ENCODE data around the gene ADAMTSL1.

ADAMTSL1 gene

DNA sequence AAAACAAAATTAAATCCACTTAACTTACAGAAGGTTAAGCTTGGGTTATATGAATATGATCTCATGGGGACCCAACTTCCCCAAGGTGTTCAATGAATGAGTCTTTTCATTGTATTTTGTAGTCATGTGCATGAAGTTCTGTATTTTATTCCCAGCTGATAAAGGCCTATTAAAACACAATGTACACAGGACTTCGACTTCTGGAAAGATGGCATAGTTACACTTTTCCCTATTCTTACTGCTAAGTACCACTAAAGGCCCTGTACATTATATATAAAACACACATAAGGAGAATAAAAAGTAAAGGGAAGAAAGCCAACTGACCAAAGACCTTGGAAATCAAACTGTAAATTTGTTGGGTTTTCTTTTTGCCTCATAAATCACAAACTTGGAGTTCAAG is 336.6 kb downstream of the ADAMTSL1 start:
- DNase-seq (ENCODE audit: low spot score): no peak

DNA sequence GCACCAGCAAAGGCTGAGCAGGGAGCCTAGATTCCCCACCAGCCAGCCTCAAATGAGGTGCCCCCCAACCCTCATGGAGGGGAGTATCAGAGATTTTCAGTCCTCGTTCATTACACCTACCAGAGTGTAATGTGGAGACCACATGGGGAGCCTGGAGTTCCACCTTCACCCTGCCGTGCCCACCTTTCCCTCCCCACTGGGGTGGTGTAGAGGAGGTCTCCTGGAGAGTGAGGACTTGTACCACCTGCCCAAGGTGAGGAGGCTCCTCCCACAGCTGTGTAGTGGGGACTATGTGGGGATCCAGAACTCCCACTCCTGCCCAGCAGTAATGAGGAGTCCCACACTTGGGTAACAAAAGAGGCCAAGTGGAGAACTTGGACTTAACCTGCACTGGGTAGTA is 337.2 kb downstream of the ADAMTSL1 start:
- DNase-seq (ENCODE audit: low spot score): no peak

DNA sequence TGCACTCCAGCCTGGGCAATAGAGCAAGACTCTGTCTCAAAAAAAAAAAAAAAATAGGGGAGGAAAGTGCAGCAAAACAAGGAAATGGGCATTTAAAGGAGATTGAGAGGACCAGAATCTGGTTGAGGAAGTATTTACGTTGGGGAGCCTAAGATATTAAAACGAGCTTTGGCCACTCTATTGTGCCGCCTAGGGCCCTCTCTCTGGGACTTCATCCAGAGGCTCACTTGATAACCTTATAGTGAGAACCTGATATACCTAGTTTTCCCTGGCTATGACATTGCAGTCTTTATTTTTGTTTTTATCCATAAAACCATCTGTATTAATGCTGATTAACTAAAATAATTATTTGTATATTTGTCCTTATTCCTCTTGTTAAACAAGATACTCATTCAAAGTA is 345.5 kb downstream of the ADAMTSL1 start:
- no peak for DNase-seq (ENCODE audit: low spot score)

DNA sequence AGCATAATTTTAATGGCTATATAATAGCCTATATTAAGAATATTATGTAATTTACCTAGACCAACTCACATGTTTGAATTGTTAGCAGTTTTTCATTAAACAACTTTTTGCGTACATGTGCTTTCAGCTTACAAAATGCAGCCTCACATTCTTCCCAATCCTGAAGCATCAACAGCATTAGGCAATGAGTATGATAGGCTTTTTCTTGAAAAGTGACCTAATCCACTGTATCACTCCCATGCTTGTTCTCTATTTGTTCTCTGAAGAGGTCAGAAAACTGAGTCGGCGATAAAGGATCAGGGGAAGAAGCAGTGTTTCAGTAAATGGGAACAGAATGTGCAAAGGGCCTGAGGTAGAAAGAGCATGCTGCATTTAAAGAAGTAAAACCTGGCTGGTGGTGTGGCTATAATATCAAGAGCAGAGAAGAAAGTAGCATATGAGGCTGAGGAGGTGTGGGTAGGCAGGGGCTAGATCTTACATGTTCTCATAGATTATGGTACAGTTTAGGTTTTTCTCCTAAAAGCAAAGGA is 346.7 kb downstream of the ADAMTSL1 start:
- DNase-seq (ENCODE audit: low spot score): no peak

DNA sequence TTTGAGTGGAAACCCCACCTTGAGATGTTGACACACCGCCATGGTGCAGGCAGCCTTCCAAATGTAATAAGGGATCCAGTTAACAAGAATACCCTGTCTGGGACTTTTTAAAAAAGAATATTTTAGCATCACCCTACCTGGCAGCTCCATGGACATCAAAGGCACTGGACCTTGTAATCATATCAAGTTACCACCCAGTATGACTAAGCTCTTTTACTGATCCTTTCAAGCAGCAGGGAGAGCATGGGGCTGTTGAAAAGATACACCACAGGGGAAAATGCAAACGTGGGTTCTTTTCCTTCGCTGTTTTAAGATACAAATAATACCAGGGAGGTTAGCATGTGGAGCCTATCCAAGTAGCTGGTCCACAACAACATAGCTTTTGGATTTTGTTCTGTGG is 347.8 kb downstream of the ADAMTSL1 start:
- DNase-seq (ENCODE audit: low spot score): no peak

DNA sequence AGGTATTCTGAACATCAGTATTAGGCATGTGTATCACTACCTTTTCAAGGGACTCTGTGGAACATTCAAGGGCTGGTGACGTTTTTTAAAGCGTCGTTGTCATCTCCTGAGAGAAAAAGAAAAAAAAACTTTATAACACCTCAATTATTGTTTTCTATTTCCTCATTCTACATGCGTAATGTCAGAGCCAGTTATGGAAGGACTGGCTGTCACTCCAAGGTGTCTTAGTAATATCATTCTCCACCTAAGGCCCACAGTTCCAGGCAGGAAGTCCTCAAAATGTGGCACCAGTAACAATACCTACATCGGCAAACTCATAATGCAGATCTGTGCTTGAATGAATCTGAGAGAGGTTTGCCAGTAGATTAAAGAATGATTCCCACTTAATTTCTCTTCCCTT is 348.9 kb downstream of the ADAMTSL1 start:
- DNase-seq (ENCODE audit: low spot score): no peak

DNA sequence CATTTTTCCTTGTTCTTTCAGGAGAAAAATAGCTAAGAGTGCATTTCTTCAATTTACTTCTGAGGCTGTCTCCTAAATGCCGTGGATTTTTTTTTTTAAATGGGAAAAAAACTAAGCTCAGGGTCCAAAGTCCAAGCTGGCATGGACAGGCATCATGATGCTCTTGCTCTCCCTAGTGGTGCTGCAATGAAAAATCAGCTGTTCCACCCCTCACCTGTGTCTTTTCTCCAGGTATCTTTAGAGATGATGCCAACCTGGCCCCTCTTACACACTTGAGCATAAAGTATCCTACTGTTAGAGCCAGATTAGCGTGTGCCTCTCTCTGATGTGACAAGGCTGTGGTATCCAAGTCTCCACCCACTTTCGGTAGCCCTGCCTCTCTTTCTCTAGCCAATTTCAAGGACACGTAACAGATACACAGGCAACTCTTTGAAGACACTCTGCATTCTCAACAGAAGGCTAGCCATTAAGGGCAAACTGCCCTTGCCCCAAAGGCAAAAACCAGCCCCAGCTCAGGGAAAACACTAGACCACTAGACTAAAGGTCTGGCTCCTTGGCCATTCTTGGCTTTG is 350.2 kb downstream of the ADAMTSL1 start:
- no peak for DNase-seq (ENCODE audit: low spot score)

DNA sequence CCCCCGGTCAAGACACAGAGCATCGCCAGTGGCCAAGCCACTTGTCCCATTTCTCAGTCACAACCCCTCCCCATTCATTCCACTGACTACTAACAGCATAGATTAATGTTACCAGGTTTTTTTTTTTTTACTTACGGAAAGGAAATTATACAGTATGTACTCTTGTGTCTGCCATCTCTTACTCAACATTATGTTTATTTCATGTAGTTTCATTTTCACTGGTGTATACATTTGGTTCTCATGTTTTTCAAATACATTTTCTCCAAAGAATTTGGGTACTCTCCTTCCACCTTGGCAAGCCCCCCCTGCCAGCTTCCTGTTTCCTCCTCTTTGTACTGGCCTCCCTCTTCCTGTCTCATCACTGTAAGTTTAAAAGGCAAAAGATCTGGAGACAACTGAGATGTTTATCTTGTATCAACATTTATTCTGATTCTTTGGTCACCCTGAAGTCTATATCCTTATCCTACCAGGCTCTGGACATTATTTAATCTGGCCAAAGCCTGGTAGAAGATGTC is 351.8 kb downstream of the ADAMTSL1 start:
- no peak for DNase-seq (ENCODE audit: low spot score)

DNA sequence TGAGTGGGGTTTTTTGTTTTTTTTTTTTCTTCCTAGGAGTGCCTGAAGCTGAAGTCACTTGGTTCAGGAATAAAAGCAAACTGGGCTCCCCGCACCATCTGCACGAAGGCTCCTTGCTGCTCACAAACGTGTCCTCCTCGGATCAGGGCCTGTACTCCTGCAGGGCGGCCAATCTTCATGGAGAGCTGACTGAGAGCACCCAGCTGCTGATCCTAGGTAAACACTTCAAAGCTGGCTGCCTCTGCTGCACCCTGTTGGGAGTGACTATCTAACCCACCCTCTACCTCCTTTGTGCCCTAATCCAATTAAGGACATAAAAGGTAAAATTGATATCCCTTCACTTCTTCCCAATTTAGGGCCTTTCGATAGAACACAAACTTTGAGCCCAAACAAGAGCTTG is 352.3 kb downstream of the ADAMTSL1 start:
- DNase-seq (ENCODE audit: low spot score): no peak

DNA sequence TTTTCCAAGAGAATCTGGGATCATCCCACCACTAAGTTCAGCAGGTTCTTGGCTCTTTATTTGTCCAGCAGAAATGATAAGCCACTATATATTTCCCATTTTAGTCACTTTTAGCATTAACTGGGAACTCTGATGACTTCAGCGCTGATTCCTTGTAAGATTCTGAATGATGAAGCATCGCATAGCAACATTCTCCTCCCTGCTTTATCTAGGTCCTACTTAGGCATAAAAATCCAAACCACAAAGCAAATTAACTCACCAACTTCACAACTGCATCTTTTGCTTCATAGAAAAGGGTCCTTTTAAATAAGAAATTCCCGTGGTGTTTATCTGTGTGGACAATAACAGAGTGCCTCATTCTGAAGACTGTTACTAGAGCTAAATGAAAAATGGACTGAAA is 355.1 kb downstream of the ADAMTSL1 start:
- no peak for DNase-seq (ENCODE audit: low spot score)

DNA sequence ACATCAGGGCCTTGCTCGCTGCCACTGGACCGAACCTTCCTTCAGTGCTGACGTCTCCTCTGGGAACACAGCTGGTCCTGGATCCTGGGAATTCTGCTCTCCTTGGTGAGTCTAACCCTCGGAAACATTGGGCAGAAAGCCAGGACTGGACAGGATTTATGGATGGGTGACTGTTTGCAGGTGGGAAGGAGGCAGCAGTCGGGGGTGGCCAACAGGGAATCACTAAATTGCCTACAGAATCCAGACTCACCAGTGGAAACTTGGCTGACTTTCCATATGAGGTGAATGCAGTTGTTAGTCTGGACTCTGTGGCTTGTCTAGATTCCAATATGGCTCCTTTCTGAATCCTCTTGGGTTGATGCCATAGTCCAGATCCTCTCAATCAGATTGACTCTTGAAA is 355.9 kb downstream of the ADAMTSL1 start:
- no peak for DNase-seq (ENCODE audit: low spot score)

DNA sequence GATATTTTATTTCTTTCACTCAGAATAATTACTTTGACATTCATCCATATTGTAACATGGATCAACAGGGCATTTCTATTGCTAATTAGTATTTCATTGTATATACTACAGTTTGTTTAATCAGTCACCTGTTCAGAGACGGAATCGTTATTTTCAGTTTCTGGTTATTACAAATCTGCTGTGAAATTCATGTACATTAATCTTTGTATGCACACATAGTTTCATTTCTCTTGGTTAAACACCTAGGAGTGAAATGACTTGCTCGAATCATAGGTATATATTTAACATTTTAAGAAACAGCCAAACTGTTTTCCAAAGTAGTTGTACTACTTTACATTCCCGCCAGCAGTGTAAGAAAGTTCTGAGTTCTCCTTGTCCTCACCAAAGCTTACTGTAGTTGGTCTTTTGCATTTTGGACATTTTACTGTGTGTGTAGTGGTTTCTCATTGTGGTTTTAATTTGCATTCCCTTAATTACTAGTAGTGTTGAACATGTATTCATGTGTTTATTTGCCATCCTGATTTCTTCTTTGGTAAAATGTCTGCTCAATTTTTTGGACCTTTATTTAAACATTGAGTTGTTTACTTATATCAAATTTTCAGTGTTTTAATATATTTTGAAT is 360.9 kb downstream of the ADAMTSL1 start:
- DNase-seq (ENCODE audit: low spot score): no peak

DNA sequence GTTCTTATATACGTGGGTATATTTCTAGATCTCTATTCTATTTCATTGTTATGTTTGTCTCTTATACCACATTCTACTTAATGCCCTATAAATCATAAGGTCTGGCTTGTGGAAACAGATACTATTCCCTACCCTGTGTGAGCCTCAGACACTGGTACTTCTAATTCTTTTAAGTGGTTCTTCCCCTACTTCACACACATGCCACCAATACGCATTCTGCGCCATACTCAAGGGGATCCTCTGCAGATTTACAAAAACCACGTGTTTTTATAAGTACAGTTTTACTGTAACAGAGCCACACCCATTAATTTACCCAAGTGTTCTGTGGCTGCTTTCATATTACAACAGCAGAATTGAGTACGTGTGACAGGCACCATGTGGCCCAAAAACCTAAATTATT is 363.4 kb downstream of the ADAMTSL1 start:
- DNase-seq (ENCODE audit: low spot score): no peak

DNA sequence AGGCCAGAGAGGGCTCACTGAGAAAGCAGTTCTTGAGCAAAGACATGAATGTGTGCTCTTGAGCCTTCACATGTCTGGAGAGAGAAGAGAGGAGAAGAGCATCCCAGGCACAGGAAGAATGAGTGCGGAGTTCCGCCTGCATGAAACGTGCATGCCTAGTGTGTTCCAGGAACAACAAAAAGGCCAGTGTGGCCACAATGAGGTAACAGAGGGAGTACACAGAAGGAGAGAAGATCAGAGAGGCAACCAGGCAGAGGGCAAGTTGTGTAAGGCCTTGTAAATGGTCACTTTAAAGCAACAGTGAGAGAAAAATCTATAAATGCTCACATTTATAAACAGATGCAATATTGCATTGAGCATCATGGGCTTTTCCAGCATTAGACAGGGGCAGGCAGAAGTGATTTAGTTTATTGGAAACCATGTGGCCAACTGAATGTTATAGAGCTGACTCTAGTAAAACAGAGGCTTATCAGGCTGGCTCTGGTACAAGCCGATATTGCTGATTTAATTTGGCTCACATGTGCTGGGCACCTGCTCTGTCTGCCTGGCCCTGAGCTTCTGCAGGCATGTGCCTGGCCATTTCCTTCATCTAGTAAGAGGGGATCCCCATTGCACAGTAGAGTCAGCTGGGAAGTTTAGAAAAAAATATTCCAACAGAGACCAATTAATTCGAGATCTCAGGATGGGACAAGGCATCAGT is 373.8 kb downstream of the ADAMTSL1 start:
- no peak for DNase-seq (ENCODE audit: low spot score)

DNA sequence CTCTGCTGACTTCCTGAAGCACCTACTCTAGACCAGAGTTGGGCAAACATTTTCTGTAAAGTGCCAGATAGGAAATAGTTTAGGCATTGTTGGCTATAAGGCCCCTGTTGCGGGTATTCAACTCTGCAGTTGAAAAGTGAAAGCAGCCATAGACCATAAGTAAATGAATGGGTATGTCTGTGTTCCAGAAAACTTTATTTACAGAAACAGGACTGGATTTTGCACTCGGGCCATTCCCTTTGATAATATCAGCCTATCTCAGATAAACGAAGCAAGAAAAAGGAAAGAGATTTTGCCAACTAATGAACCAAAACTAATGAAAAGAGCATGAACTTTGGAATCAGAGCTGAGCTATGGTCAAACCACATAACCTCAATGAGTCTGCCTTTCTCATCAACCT is 374.7 kb downstream of the ADAMTSL1 start:
- DNase-seq (ENCODE audit: low spot score): no peak

DNA sequence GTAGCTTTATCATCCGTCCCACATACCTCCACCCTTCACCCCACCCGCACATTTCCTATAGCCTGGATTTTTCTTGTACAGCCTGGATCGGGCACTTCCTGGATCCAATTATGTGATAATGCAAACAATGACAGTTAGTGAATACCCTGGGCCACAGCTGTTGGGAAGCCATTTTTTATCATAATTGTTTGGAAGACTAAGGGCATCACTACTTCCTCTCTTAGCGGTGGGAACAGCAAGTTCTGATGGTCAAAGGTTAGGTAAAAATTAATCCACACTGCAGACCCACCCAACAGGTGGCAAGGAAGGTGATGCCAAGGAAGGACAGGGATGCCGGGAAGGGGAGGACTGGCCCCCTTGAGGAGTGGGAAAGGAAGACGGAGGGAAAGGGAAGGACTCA is 375.3 kb downstream of the ADAMTSL1 start:
- DNase-seq (ENCODE audit: low spot score): no peak

DNA sequence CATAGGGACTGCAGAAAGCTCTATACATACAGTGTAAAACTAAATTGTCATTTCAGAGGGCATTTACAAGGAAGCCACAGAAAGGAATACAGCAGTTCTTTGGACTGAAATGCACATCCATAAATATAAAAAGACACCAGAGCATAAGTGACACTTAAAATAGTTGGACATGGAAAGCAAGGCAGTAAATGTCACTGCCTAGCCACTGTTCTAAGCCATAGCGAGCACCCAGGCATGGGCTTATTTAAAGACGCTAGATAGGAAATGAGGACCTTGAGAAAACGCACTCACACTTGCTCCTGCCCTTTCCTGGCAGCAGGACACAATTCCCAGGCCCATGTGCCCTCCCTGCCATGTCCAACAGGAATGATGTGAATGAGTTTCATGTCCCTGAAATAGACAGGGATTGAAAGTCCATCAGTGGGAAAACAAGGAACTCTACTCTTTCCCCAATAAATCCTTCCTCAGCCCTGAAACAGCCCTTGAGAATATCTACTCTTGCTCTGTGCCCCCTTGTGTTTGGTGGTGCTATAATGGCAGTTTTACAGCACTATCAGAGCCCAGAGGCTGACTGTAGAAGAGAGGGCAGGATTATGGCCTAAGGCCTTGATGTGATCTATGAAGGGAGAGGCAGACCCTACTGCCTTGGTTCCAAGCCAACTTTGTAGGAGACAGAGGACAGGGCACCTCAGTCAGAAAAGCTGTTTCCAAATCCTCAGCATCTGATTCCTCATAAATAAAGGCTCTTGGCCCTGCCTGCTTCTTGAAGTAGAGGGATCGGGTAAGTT is 376.1 kb downstream of the ADAMTSL1 start:
- DNase-seq (ENCODE audit: low spot score): no peak

DNA sequence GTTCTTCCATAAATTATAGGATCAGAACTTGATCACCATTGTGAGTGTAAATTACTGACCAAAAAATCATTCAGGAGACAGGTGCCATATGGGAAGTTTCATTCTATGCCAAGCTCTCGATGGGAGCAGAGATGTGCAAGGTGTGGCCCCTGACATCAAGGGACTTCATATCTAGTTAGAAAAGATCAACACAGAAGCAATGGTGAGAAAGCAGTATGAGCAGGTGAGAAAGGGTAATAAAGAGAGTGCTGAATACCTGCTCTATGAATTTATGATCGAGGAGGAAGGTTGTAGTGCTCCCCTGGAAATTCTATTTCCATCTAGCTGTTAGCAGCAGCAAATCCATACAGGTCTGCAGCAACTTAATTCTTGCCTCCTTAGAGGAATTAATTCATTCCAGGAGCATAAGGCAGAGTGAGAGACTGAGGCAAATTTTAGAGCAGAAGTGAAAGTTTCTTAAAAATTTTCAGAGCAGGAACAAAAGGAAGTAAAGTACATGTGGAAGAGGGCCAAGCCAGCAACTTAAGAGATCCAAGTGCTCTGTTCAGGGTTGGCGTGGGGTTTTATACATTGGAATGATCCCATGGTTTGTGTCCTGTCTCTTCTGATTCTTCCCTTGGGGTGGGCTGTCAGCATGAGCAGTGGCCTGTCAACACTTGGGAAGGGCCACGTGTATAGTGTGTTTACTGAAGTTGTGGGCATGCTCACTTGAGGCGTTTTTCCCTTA is 377.3 kb downstream of the ADAMTSL1 start:
- no peak for DNase-seq (ENCODE audit: low spot score)

DNA sequence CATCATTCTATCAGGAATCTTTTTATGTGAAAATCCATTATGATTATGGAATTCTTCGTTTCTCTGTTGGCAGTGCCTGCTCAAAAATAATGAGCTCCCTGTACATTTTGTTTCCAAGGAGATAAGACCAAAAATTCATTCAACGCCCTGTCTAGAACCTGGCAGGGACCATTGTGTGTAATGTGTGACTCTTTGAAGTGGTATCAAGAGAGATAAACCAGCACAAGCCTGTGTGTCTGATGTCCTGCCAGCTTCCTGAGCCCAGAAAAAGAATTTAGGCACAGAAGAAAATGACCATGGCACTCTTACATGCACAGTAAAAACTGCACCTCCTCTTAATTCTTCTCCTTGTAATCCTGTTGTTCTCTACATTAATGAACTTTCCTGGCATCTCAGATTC is 381.7 kb downstream of the ADAMTSL1 start:
- DNase-seq (ENCODE audit: low spot score): no peak

DNA sequence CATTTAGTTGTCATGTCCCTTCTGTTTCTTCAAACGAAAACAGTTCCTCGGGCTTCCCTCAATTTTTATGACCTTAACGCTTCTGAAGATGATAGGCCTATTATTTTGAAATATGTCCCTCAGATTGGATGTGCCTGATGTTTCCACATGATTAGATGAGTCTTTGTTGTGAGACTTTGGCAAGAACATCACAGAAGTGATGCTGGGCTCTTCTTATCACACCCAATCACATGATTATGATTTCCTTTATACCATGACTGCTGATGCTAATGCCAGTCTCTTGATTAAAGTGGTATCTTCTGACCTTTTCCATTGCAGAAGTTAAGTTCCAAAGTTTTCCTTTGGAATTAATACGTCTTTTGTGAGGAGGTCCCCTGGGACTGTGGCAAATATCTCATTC is 383.4 kb downstream of the ADAMTSL1 start:
- no peak for DNase-seq (ENCODE audit: low spot score)

DNA sequence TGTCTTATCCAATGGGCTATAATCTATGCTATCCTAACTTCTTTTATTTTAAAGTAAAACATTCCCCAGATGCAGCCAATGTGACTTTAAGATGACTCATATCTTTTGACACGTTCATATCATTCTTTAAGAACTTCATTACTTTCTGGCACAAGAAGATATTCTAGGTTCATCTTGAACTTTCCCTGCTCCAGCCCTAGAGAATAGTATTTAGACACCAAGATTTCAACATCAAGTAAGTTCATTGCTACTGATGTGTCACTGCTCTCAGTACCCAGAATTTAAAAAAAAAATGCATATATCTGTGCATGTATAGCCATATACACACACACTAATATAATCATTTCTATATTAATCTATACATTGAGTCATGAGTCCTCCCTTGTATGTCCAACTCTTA is 383.8 kb downstream of the ADAMTSL1 start:
- no peak for DNase-seq (ENCODE audit: low spot score)

Data from CD4-positive, alpha-beta T cell treated with Interleukin-6 at 100 ng/mL for 8 hours (primary cell).